Lower leg skin (tissue), 3 donors: ENCODE data around the gene NKAIN2.

Experiments used
- CTCF ChIP-seq, 3 donors: fragments of 450-650 bp; IDR thresholded peaks; one replicate each; pipeline ENCODE4 v1.5.1; 2016; ENCODE audit warnings: antibody characterized with exemption in 3 of 3, mild to moderate bottlenecking in 3 of 3, moderate library complexity in 2 of 3
- POLR2A ChIP-seq, 2 donors: fragments of 450-650 bp; IDR thresholded peaks; one replicate each; pipeline ENCODE4 v1.6.1; 2016 to 2017; ENCODE audit warnings: antibody characterized with exemption in 2 of 2, mild to moderate bottlenecking in 1 of 2, moderate library complexity in 1 of 2

- no peak for TF ChIP-seq POLR2A (IDR thresholded peaks at IDR 0.05)
- no peak for TF ChIP-seq CTCF (IDR thresholded peaks at IDR 0.05)
Observed at GRCh38 chr6:124066946-124067552, 263.4 kb downstream of the NKAIN2 start.
